SKM-1 (cell line): Measurements from ENCODE around the gene DCAF4.
"Not testable (repeated sequence)": the region's sequence is repeated elsewhere in the genome, so short reads cannot be mapped to it uniquely, and the experiment has no call there.

ENCODE experiments used
- DNase-seq: peaks from one replicate; lab custom pipeline; 2025; ENCODE audit not compliant: unreplicated experiment; lab: John Stamatoyannopoulos, UW

Gene DCAF4

GRCh38 chr14:72966038-72966437 is 39.8 kb downstream of the DCAF4 start:
- DNase-seq: no peak

GRCh38 chr14:72968316-72968715 is 42.1 kb downstream of the DCAF4 start:
- DNase-seq: no peak

DNA sequence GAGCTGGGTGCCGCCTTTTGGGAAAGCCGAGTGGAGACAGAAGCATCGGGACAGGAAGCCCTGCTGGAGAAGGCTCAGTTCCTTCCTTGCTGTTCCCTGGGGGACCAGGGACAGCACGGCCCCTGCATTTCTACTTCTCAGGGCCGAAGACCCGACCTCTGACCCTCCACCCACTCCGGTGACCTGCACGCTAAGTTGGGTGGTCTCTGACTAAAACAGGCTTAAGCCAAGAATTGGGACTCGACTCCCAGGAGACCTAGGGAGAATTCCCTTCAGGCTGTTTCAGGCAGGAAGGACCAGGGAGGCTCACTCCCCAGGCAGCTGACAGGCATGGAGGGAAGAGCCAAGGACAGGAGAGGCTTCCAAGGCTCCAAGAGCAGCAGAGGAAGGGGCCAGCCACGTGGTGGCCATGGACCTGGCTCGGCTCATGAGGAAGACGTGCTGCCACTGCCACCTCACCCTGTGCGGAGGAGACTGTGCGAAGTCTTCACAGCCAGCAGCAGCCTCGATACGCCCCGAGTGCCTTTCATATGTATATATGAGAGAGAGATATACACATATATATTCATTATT is 43.9 kb downstream of the DCAF4 start:
- DNase-seq: no peak

DNA sequence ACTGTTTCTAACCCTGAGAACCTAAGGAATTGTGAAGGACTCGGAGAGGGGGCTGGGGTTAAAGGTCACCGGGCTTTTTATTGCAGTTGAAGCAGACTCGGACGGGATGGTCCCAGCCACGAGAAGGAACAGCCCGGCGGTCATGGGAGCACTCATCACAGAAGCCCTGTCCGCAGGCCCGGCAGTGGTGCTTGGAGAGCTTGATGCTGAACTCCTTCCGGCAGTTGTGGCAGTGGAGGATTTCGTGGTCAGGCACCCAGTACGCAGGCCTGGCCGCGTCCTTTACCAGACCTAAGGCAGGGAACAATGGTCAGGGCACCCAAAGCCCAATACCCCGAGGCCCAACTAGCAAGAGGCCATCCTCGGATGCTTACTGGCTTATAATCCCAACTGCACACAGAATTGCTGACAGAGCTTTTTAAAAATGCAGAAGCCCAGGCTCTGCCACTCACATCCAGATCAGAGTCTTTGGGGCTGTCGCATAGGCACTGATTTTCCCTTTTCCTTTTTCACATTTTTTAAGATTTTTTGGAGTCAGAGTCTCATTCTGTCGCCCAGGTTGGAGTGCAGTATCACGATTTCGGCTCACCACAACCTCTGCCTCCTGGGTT is 44.7 kb downstream of the DCAF4 start:
- no peak for DNase-seq

DNA sequence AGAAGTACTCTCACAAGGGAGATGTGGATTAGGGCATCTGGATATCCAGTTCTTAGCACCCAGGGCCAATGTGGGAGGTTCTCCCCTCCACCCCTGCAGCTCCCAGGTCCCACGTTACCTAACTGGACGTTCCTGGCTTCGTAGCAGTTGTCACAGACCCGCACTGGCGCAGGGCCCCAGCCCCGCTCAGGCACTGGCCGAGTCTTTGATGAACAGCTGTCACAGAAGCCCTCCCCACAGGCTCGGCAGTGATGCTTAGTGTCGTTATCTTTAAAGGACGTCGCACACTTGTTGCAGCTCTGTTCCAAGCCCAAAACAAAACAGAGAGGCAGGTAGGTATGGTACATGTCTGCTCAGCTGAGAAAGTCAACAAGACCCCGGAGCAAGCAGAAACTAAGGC is 48.4 kb downstream of the DCAF4 start:
- no peak for DNase-seq

- no peak for DNase-seq
These were observed 49.5 kb downstream of the DCAF4 start for GRCh38 chr14:72975770-72976169.

DNA sequence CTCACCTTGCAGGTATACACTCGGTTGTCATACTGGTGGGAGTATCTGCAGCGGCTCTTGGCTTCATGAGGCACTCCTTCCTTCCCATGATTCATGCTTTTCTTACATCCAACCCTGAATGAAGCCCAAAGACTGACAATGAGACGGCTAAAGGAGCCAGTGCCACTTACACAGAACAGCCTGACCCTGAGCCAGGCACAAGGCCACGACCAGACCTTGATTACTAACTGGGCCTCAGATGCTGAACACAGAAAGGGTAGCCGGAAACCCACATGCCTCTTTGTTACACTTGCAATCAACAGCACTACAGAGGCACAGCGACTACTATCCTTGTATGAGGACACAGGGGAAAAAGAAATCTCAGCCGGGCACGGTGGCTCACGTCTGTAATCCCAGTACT is 52.6 kb downstream of the DCAF4 start:
- no peak for DNase-seq

DNA sequence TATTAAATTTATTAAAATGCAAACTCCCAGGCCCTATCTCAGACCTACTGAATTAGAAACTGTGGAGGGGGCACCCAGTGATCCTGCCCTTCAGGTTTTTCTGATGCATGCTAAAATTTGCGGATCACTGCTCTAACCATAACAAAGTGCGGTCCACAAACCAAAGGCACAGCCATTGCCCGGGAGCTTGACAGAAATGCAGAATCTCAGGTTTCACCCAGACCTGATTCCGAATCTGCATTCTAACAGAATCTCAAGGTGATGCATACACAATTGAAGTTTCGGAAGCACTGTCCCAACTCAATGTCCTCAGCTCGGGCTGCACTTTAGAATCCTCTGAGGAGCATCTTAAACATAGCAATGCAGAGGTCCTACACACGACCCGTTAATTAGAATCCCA is 54.6 kb downstream of the DCAF4 start:
- DNase-seq: no peak

GRCh38 chr14:72982146-72982708 is 56.0 kb downstream of the DCAF4 start:
- no peak for DNase-seq

DNA sequence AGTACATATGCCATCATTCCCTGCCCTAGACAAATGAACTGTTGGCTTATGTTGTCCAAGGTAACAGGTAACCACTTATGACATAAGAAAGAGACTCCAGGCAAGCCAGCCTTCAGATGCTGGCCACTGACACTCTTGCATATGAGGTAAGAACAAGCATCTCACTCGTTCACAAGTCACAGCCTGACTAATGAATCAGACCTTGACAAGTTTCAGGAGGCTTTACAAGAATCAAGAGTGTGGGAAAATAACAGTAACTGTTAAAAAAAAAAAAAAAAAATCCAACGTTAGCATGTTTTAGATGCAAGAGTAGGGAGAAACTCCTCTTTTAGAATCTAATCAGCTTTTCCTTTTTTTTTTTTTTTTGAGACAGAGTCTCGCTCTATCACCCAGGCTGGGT is 60.0 kb downstream of the DCAF4 start:
- DNase-seq: no peak

GRCh38 chr14:72986857-72987256 is 60.6 kb downstream of the DCAF4 start:
- DNase-seq: no peak

- no peak for DNase-seq
These were observed 63.9 kb downstream of the DCAF4 start for GRCh38 chr14:72990171-72990570.

- DNase-seq: no peak
These were observed 70.7 kb downstream of the DCAF4 start for GRCh38 chr14:72996916-72997315.

- DNase-seq: no peak
These were observed 72.1 kb downstream of the DCAF4 start for GRCh38 chr14:72998252-72998903.

DNA sequence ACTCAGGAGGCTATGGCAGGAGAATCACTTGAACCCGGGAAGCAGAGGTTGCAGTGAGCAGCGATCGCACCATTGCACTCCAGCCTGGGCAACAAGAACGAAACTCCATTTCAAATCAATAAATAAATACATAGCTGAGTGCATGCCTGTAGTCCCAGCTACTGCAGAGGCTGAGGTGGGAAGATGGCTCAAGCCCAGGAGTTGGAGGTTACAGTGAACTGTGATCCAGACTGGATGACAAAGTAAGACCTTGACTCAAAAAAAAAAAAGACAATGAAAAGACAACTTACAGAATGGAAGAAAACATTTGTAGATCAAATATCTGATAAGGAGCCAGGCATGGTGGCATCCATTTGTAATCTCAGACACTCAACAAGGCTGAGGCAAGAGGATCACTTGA is 73.1 kb downstream of the DCAF4 start:
- DNase-seq: no peak

- no peak for DNase-seq
These were observed 73.8 kb downstream of the DCAF4 start for GRCh38 chr14:73000073-73000472.

DNA sequence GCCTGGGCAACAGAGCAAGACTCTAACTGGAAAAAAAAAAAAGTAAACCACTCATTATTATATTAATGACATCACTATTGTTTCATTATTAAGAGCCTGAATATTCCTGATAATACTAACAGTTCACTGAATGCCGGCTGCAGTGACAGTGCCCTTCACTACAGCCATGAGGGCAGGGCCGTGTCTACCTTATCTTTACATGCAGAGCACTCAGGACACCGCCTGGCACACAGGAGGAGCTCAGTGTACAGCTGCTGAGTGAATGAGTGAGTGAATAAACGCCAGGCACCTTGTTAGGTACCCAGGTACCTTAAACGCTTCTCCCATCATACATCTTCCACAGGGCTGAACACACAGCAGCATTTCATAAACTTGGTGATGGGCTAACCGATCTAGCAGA is 77.4 kb downstream of the DCAF4 start:
- DNase-seq: no peak

DNA sequence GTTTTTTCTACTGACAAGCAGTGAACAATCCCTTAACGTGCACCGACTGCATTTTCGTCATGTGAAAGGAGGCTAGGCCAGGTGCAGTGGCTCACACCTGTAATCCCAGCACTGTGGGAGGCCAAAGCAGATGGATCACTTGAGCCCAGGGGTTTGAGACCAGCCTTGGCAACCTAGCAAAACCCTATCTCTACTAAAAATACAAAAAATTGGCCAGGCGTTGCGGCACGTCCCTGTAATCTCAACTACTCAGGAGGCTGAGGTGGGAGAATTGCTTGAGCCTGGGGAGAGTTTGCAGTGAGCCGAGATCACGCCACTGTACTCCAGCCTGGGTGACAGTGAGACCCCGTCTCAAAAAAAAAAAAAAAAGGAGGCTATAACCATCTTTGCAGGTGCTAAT is 78.4 kb downstream of the DCAF4 start:
- DNase-seq: not testable (repeated sequence)

DNA sequence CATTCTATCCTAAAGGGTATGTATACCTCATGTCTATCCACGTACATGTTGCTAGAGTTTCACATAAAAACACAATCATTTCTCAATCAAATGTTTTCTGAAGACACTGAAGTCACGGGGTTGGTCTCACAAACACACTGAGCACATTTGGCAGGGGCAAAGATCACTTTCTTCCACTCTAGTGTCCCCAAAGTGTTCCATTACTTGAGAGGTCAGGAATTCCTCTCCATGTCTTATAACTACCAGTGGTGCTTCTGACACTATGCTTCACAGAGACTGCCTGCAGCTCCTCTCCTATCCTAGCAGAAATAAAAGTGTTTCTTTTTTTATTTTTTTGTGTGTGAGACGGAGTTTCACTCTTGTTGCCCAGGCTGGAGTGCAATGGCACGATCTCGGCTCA is 81.6 kb downstream of the DCAF4 start:
- no peak for DNase-seq

DNA sequence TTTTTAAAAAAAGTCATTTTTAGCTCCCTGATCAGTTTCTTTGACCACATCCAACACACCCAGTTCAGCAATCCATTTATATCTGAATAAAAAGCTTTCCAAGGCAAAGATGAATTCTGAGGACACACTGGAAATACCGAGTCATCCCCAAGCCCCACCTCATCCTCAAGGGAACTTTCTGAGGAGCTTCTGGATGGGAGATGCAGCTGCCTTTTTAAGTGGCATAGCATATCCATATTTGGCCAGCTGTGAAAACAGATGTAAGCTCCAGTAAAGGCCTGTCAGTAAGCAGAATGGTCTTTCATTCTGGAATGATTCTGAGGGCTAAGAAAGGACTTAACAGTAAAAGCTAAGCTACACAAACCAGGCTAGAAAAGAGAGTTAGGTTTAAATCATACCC is 82.2 kb downstream of the DCAF4 start:
- DNase-seq: no peak
